H1 (cell line): Measurements from ENCODE around the gene FAM174B. TPM values are rescaled to one million over a fixed set of nuclear protein-coding genes. Genes with fewer than 3 reads are reported as not detected.

Source experiments
- CBX8 ChIP-seq: fragments of 300-800, 300-1000 bp; sonication (generic); IDR thresholded peaks from 2 replicates; pipeline ENCODE4 v1.7.1; 2016; ENCODE audit warnings: low read depth, low read length, borderline replicate concordance
- CHD7 ChIP-seq: fragments of 300-600 bp; sonication (generic); IDR thresholded peaks from 2 replicates; pipeline ENCODE4 v1.7.1; 2012; ENCODE audit warnings: low read length, moderate library complexity, mild to moderate bottlenecking, inconsistent platforms; ENCODE audit not compliant: insufficient replicate concordance
- EP300 ChIP-seq, 2 experiments: IDR thresholded peaks; 1 replicate in 1 of 2; 2 replicates in 1 of 2; pipeline ENCODE4 v1.6.1; 2011 to 2012; ENCODE audit warnings: low read depth in 2 of 2, low read length in 2 of 2, mild to moderate bottlenecking in 2 of 2, borderline replicate concordance in 1 of 2, inconsistent platforms in 1 of 2, moderate library complexity in 1 of 2
- EZH2 ChIP-seq: fragments of 200-600 bp; sonication (generic); IDR thresholded peaks from 2 replicates; pipeline ENCODE4 v1.7.1; 2012; ENCODE audit warnings: low read depth, mild to moderate bottlenecking, moderate library complexity, low read length, inconsistent platforms; ENCODE audit not compliant: severe bottlenecking
- GTF2F1 ChIP-seq: IDR thresholded peaks from 2 replicates; pipeline ENCODE4 v1.6.1; 2012; ENCODE audit warnings: low read depth, low read length, improper control_type of control experiment, borderline replicate concordance
- KDM1A ChIP-seq: fragments of 200-600, 300-600 bp; sonication (generic); IDR thresholded peaks from 2 replicates; pipeline ENCODE4 v1.7.1; 2016; ENCODE audit warnings: mild to moderate bottlenecking, low read length, borderline replicate concordance
- MAX ChIP-seq: IDR thresholded peaks from 2 replicates; pipeline ENCODE4 v1.6.1; 2012; ENCODE audit warnings: inconsistent platforms
- RBBP5 ChIP-seq: IDR thresholded peaks from 2 replicates; pipeline ENCODE4 v1.7.1; 2012; ENCODE audit warnings: low read depth, mild to moderate bottlenecking, inconsistent platforms, low read length, moderate library complexity, borderline replicate concordance
- RFX5 ChIP-seq: IDR thresholded peaks from 2 replicates; pipeline ENCODE4 v1.6.1; 2011; ENCODE audit warnings: low read depth, low read length, improper control_type of control experiment, borderline replicate concordance
- SP2 ChIP-seq: IDR thresholded peaks from 2 replicates; pipeline ENCODE4 v1.6.1; 2012; ENCODE audit warnings: mild to moderate bottlenecking, low read length, inconsistent platforms
- TAF7 ChIP-seq: optimal IDR thresholded peaks from 2 replicates; pipeline ENCODE3; 2011; ENCODE audit warnings: low read depth, mild to moderate bottlenecking, inconsistent platforms, low read length, moderate library complexity, borderline replicate concordance
- polyA plus RNA-seq, 7 experiments: library from polyadenylated mRNA; depleted of rRNA in 3 of 7; stranded (reverse) in 5 of 7; unstranded in 2 of 7; fragments of >200 nt in 5 of 7; fragments of 200-250 nt in 2 of 7; gene quantifications; 1 replicate in 5 of 7; 2 replicates in 1 of 7; 4 replicates in 1 of 7; pipeline versions ENCODE4 v1.2.1 to v1.2.3, GENCODE V29; 2011 to 2013; ENCODE audit warnings: missing spikeins in 2 of 7, mixed read lengths in 2 of 7
- total RNA-seq: library from RNA; stranded (reverse); fragmentation: NEBNext Ultra II Directional; extraction: Animal tissue kit (Norgen Biotek cat#: 25700); gene quantifications from 2 replicates; pipeline ENCODE4 v1.2.1, GENCODE V29; 2021

FAM174B gene
- total and polyA plus RNA-seq, 2 of the 8 experiments (the other 6 are each of a cell fraction or from before 2014, with no cell fraction given), result 9.3 to 35.2 TPM

GRCh38 chr15:92676561-92676960 is 21.0 kb upstream of the FAM174B start (continued):
- TF ChIP-seq CHD7 (no peak), RFX5 (no peak), MAX (no peak), EP300 (IDR thresholded peaks at IDR 0.05; ENCODE audit: borderline replicate concordance in 1 of 2, low read depth in 2 of 2, low read length in 2 of 2) (no peak), RBBP5 (no peak), EZH2 (no peak), TAF7 (no peak), CBX8 (no peak), SP2 (no peak), KDM1A (no peak), GTF2F1 (no peak)
